Measurements from ENCODE around the gene XNDC1N. TPM values are rescaled to one million over a fixed set of nuclear protein-coding genes. Genes with fewer than 3 reads are reported as not detected.

XNDC1N gene
- total and polyA plus RNA-seq, 2 of the 4 experiments (the other 2 are of a cell fraction): 2.5 to 8.8 TPM

GRCh38 chr11:71977743-71978418 lies 49.5 kb upstream of the XNDC1N start:
- Histone ChIP-seq H4K8ac (ENCODE audit: low read depth in 2 of 2, low read length in 2 of 2) (no peak overlapping the region), H3K23ac (ENCODE audit: low read depth, low read length) (no peak overlapping the region), H3K56ac (ENCODE audit: extremely low read depth, insufficient read depth, low read length) (no peak overlapping the region), H2BK120ac (ENCODE audit: low read depth, low read length) (no peak overlapping the region), H3K4me2 (ENCODE audit: low read depth, low read length) (no peak overlapping the region), H2AK5ac (ENCODE audit: low read depth, low read length) (no peak overlapping the region), H3K27ac (ENCODE audit: insufficient read depth, low read length) (no peak overlapping the region), H3K9me3 (ENCODE audit: control insufficient read depth, insufficient read depth, low read length) (no peaks in the 10 kb centered on the region), H3K4me1 (ENCODE audit: control insufficient read depth, insufficient read depth, low read length) (peaks cover 4% of the 10 kb centered on the region), H4K20me1 (ENCODE audit: insufficient read depth, low read length) (peaks cover 11% of the 10 kb centered on the region; the same call in 1 of the 2 replicates), H3K4me3 (ENCODE audit: insufficient read depth, low read depth, low read length) (no peak overlapping the region), H3K14ac (replicated peaks; ENCODE audit: low read depth, low read length) (no peak overlapping the region), H2AFZ (replicated peaks; ENCODE audit: low read length, poor library complexity) (no peak overlapping the region), H3K27me3 (ENCODE audit: control insufficient read depth, insufficient read depth, low read length) (no peaks in the 10 kb centered on the region), H2BK20ac (ENCODE audit: low read depth, low read length) (no peak overlapping the region), H4K91ac (ENCODE audit: insufficient read depth, low read depth, low read length) (no peak overlapping the region), H3K9ac (ENCODE audit: low read depth, low read length) (no peak overlapping the region), H2BK15ac (ENCODE audit: low read depth, low read length) (no peak overlapping the region), H3K36me3 (ENCODE audit: control insufficient read depth, insufficient read depth, low read length) (no peaks in the 10 kb centered on the region; the same call in 1 of the 2 replicates), H4K5ac (ENCODE audit: low read depth, low read length) (no peak overlapping the region), H3K4ac (ENCODE audit: low read depth, low read length) (no peak overlapping the region), H3K18ac (ENCODE audit: low read depth, low read length) (no peak overlapping the region), H2AK9ac (replicated peaks; ENCODE audit: low read depth, low read length, poor library complexity) (no peak overlapping the region), H3K9me1 (ENCODE audit: insufficient read depth, low read length) (no peaks in the 10 kb centered on the region), H3K79me1 (ENCODE audit: low read depth in 1 of 2, low read length in 2 of 2) (peaks cover 12 to 34% of the 10 kb centered on the region in 2 experiments; a peak in 3 of 4 replicates), H2BK5ac (ENCODE audit: low read depth, low read length, poor library complexity, severe bottlenecking) (no peak overlapping the region)
- TF ChIP-seq SMC3 (IDR thresholded peaks at IDR 0.05; ENCODE audit: low read depth, low read length): peak; percentile 69
- TF ChIP-seq FOS (IDR thresholded peaks at IDR 0.05; ENCODE audit: low read depth, low read length): no peak
- peak; percentile 77 for TF ChIP-seq CTCF (conservative IDR thresholded peaks at IDR 0.05; ENCODE audit: low read depth, low read length)
- no peak for TF ChIP-seq MAFK (IDR thresholded peaks at IDR 0.05; ENCODE audit: low read depth, low read length)
- TF ChIP-seq MAZ (IDR thresholded peaks at IDR 0.05; ENCODE audit: borderline replicate concordance, low read depth, low read length): no peak
- TF ChIP-seq RAD21 (IDR thresholded peaks at IDR 0.05; ENCODE audit: low read length): peak; percentile 81
- in situ Hi-C loops (cut with MboI; ENCODE audit: low sequenced_read_pairs) (no loop called here), dilution Hi-C loops (cut with HindIII; ENCODE audit: low sequenced_read_pairs, unreplicated experiment) (no loop called here), intact Hi-C loops (cut with micrococcal nuclease) (no loop called here)
- CTCF ChIA-PET: interaction anchor here (0.6 to 1.5 kb wide), 12 partner anchors 8 to 453 kb away, joined by 3 to 8 read pairs (median 4); no protein-coding TSS in a partner anchor
- POLR2A ChIA-PET (ENCODE audit: unreplicated experiment): no interaction called here
- WGBS, 2 experiments (ENCODE audit: extremely low coverage in 2 of 2, insufficient read length in 1 of 2): no CpG with 5 or more reads among the region's 7 CpGs
- BruUV-seq (replicated peaks): no TSS peak
- ATAC-seq (ENCODE audit: low read depth) (peak; percentile 75), DNase-seq (peak; percentile 57)

Data from IMR-90 (cell line).